ENCODE data around the gene LRRFIP1.

The LRRFIP1 gene

GRCh38 chr2:237616734-237617586, 10.4 kb upstream of the LRRFIP1 start:
- no peak for DNase-seq (ENCODE audit: low read depth in 2 of 2)

GRCh38 chr2:237617587-237617982, 9.8 kb upstream of the LRRFIP1 start:
- DNase-seq (ENCODE audit: low read depth in 2 of 2): no peak

GRCh38 chr2:237618449-237618848, 8.9 kb upstream of the LRRFIP1 start:
- no peak for DNase-seq (ENCODE audit: low read depth in 2 of 2)

- DNase-seq (ENCODE audit: low read depth in 2 of 2): no peak
Measured at GRCh38 chr2:237623428-237624403, 3.7 kb upstream of the LRRFIP1 start.

GRCh38 chr2:237624565-237624964, 2.8 kb upstream of the LRRFIP1 start:
- no peak for DNase-seq (ENCODE audit: low read depth in 2 of 2)

GRCh38 chr2:237625216-237625705, 2.1 kb upstream of the LRRFIP1 start:
- DNase-seq (ENCODE audit: low read depth in 2 of 2): no peak

- no peak for DNase-seq (ENCODE audit: low read depth in 2 of 2)
Measured at GRCh38 chr2:237625777-237626176, 1.6 kb upstream of the LRRFIP1 start.

- DNase-seq (ENCODE audit: low read depth in 2 of 2): no peak
Measured at GRCh38 chr2:237626813-237627440, 460 bp upstream of the LRRFIP1 start.

GRCh38 chr2:237628247-237629187, 1.1 kb downstream of the LRRFIP1 start:
- DNase-seq (ENCODE audit: low read depth in 2 of 2): no peak

- no peak for DNase-seq (ENCODE audit: low read depth in 2 of 2)
Measured at GRCh38 chr2:237629188-237629534, 1.8 kb downstream of the LRRFIP1 start.

- DNase-seq (ENCODE audit: low read depth in 2 of 2): no peak
Measured at GRCh38 chr2:237629739-237630138, 2.4 kb downstream of the LRRFIP1 start.

- no peak for DNase-seq (ENCODE audit: low read depth in 2 of 2)
Measured at GRCh38 chr2:237630216-237631000, 3.0 kb downstream of the LRRFIP1 start.

GRCh38 chr2:237631007-237631785, 3.8 kb downstream of the LRRFIP1 start:
- DNase-seq (ENCODE audit: low read depth in 2 of 2): no peak

GRCh38 chr2:237631801-237632585, 4.6 kb downstream of the LRRFIP1 start:
- DNase-seq (ENCODE audit: low read depth in 2 of 2): no peak

- DNase-seq (ENCODE audit: low read depth in 2 of 2): no peak
Measured at GRCh38 chr2:237633061-237633561, 5.7 kb downstream of the LRRFIP1 start.

- DNase-seq (ENCODE audit: low read depth in 2 of 2): no peak
Measured at GRCh38 chr2:237636578-237636977, 9.2 kb downstream of the LRRFIP1 start.

GRCh38 chr2:237637429-237638135, 10.2 kb downstream of the LRRFIP1 start:
- no peak for DNase-seq (ENCODE audit: low read depth in 2 of 2)

GRCh38 chr2:237638176-237638575, 10.8 kb downstream of the LRRFIP1 start:
- no peak for DNase-seq (ENCODE audit: low read depth in 2 of 2)
